ENCODE data around the gene LCLAT1.
"Not testable (repeated sequence)": the region's sequence is repeated elsewhere in the genome, so short reads cannot be mapped to it uniquely, and the experiment has no call there.

GRCh38 chr2:30614227-30614626 is 167.2 kb downstream of the LCLAT1 start:
- TF ChIP-seq, protein P1, sequence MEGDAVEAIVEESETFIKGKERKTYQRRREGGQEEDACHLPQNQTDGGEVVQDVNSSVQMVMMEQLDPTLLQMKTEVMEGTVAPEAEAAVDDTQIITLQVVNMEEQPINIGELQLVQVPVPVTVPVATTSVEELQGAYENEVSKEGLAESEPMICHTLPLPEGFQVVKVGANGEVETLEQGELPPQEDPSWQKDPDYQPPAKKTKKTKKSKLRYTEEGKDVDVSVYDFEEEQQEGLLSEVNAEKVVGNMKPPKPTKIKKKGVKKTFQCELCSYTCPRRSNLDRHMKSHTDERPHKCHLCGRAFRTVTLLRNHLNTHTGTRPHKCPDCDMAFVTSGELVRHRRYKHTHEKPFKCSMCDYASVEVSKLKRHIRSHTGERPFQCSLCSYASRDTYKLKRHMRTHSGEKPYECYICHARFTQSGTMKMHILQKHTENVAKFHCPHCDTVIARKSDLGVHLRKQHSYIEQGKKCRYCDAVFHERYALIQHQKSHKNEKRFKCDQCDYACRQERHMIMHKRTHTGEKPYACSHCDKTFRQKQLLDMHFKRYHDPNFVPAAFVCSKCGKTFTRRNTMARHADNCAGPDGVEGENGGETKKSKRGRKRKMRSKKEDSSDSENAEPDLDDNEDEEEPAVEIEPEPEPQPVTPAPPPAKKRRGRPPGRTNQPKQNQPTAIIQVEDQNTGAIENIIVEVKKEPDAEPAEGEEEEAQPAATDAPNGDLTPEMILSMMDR (IDR thresholded peaks at IDR 0.05) = not testable (repeated sequence)
- not testable (repeated sequence) for TF ChIP-seq EZH2, EZH2phosphoT487 (IDR thresholded peaks at IDR 0.05)
